ENCODE data around the gene PLEKHG5.

The PLEKHG5 gene

DNA sequence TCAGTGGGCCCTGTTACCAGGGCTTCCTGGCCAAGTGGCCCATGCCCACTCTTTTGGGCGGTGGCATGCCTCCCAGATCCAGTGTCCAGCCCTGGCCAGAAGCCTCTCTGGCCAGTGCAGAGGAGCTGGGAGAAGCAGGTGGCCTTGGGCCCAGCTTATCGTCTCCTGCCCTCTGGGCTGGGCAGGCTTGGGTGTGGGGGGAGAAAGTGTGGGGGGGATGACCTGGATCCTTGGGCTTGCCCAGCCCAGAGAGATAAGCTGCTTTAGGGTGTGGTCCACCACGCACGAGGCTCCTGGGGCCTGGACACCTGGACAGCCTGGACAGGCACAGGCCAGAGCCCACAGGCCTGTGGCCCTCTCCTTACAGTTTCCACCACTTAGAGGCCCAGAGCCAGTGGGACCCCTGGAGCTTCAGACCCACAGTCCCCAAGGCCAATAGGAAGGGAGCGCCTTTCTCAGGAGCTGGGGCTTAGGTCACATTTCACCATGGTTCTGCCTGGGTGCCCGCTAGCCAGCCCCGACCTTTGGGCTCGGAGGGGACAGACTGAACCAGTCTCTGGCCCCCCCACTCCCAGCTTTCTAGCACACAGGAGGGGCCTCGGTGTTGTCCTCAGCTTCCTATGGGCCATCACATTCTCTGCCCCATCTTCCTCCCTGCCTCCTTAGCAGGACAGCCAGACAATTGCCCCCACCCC, 65.0 kb downstream of the PLEKHG5 start:
- no peak for DNase-seq (ENCODE audit: low read depth)

GRCh38 chr1:6425658-6426057, 65.8 kb downstream of the PLEKHG5 start:
- DNase-seq (ENCODE audit: low read depth): no peak

DNA sequence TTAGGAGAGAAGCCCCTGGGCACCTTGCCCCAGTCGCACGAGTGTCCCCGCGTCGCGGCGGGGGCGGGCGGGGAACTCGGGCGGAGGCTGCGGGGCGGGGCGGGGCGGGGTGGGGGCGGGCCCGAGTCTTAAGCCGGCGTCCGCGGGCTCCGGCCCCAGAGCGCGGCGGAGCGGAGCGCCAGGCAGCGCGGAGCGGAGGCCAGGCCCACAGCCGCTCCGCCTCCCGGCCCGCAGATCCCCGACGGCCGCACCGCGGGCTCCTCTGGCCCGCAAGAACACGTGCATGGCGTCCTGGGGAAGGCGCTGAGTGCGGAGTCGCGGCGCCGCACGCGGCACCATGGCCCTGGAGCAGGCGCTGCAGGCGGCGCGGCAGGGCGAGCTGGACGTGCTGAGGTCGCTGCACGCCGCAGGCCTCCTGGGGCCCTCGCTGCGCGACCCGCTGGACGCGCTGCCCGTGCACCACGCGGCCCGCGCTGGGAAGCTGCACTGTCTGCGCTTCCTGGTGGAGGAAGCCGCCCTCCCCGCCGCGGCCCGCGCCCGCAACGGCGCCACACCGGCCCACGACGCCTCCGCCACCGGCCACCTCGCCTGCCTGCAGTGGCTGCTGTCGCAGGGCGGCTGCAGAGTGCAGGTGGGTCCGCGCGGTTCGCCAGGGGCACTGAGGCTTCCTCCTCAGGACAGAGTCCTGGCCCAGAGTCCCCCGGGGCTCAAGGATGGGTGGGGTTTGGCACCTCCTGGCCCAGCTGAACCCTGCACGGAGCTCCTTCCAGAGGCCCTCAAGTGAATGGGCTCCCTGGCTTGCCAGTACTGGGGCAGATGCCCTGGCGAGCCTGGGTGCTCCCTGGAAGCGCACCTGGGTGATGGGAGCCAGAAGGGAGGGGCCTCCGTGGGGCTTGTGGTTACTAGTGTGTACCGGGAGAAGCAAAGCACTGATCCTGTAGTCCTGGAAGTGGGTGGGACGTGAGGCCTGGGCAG, 66.6 kb downstream of the PLEKHG5 start, which contains the start of gene ESPN:
Gene ESPN (plus strand): TSS at position 158 of the 975 bp plus-strand sequence. CDS start 180 bp downstream, at position 338.
- DNase-seq (ENCODE audit: low read depth): no peak

- no peak for DNase-seq (ENCODE audit: low read depth)
These were observed 67.4 kb downstream of the PLEKHG5 start for GRCh38 chr1:6424000-6424565.

DNA sequence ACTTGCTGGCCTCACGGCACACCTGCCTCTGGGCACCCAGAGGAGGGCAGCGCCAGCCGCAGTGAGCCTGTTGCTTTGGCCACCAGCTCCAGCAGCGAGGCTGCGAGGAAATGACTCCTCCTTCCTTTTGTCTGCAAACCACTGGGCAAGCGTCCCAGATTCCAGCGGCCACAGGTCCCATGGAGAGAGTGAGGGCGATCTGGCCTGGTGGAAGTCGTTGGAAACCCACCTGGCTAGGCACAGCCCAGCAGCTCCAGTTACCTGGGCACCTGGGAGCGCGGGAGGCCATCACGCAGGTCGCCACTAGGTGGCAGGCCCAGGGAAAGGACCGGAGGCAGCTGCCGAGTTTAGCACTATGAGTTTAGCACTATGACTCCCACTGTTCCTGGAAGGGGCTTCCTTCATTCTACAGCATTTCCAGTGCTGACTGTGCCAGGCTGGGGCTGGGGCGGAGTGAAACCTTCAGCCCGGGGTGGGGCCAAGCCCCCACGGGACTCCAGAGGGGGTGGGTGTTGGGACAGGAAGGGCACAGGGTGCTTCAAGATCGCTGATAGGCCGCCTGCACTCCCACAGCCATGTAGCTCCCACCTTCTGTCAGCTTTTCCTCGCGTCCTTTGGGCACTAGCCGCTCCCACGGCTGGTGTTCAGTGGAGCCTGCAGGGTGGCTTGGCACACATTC, 68.0 kb downstream of the PLEKHG5 start:
- DNase-seq (ENCODE audit: low read depth): peak; percentile 57

DNA sequence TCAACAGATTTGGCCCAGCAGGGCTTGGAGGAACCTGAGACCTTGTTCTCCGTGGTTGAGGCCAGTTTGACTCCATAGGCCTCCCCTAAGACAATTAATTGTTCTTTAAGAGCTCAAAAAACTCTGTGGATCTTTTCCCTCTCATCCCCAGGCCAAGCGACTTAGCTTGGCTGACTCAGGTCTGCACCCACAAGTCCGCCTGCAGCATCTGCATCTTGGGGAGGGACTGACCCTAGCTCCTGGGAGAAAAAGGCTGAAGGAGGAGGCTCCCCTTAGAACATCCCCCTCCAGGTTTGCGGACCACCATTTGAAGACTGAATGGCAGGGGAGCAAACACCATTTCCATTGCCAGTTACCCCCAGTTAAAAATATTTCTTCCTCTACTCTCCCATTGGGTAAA, 70.2 kb downstream of the PLEKHG5 start:
- no peak for DNase-seq (ENCODE audit: low read depth)

DNA sequence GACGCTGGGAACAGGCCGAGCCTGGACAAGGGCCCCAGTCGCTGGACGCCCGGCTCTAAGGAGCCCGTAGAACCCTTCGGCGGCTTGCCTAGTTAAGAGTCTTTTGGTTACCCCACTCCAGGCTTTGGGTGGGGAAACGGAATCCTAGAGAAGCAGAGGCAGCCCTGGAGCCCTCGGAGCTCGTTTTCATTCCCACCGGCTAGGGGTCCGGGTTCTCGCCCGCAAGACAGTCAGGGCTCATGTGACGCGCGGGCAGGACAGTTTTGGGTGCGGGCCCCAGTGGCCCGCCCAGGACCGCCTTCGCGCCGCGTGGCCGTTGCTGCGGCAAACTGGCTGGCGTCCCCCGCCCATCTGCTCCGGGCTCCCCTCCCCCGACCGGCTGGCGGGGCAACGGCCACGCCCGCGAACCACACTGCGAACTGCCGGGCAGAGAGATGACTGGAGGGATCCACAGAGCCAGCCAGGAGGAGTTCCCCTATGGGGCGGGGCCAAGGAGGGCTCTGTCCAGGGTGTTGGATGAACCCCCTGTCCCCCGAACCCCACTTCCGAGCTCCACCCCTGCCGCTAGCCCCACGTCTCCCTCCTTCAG, 70.9 kb downstream of the PLEKHG5 start:
- no peak for DNase-seq (ENCODE audit: low read depth)

DNA sequence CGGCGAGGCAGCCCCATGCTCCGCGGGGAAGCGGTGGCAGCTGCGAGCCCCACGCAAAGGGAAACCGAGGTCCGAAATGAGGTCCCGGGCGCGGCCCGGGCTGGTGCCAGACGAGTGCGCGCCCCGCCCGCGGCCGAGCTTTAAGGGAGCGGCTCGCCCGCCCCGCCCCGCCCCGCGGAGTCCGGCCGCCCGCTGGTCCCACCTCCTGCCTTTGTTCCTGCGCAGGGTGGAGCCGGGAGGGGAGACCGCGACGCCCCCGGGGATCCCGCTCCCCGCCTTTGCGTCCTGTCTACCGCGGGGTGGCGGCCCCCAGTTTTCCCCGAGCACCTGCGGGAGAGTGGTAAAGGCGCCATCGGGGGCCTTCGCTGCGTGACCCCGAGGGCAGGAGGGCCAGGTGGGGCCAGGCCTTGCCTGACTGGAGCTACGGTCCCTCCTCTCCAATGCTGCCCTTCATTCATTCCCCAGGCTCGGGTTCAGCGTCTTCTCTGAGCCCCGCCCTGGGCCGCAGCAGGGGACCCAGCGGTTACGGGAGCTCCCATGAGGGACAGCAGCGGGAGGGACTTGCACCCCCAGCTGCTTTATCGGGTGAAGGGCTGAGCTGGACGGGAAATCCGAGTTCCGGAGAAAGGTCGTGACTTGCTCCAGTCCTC, 71.5 kb downstream of the PLEKHG5 start, which contains the start of gene HES2:
Gene HES2 (minus strand): TSS at position 116 of the 650 bp plus-strand sequence. CDS start 99 bp downstream, at position 17.
- DNase-seq (ENCODE audit: low read depth): no peak

DNA sequence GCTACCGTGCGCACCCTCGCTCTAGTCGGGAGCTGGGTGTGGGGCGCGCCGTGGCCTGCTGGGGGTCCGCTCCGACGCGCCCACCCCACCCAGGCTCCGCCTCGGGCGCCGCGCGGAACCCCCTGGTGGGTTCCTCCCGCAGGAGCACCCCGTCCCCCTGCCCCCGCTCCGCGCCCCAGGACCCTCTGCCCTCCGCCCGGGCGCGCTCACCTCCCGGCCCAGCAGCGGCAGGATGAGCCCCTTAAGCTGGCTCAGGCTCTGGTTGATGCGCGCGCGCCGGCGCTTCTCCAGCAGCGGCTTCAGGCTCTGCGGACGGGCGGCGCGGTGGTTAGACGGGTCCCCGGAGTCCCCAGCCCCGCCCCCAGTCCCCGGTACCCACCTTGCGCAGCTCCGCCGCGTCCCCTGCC, 72.1 kb downstream of the PLEKHG5 start:
- no peak for DNase-seq (ENCODE audit: low read depth)

GRCh38 chr1:6418668-6419396, 72.6 kb downstream of the PLEKHG5 start:
- no peak for DNase-seq (ENCODE audit: low read depth)

DNA sequence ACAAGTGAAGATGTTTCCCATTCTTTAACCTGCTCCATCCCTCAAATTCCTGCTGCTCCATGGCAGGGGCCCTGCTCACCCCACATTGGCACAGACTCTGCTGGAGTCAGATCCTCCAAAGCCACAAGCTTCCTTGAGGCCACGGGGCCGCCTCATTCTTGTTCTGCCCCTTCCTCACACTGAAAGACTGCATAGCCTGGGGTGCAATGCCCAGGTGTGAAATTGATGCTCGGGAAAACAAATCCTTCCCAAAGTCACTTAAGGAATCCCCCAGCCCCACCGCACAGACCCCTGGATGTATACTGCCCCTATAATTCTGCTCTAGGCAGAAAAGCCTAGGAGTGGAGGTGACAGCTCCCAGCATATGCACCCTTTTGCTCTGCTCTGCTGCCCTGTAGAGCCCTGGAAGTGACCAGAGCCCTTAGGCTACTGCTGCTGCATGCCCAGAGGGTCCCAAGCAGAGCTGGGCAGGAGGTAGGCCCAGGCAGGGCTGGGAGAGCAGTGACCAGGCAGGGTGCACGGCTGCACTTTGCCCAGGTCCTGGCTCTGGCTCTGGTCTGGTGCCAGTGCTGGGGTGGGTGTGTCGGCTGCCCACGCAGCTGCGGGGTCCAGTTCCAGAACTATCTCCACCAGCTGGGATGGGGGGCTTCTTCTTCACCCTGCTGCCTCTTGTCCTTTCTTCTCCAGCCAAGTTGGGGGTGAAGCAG, 73.4 kb downstream of the PLEKHG5 start:
- no peak for DNase-seq (ENCODE audit: low read depth)
